Upper lobe of left lung (tissue), 6 donors: ENCODE data around the gene FNDC3A. TPM values are rescaled to one million over a fixed set of nuclear protein-coding genes. Genes with fewer than 3 reads are reported as not detected.
A peak's percentile ranks its signal among the peaks of the same experiment; 100 is the strongest.

Experiments used
- ATAC-seq, 2 donors: fragments of 200-7000 bp; cut with Tn5 transposase; one replicate each; pipeline ENCODE4 v1.9.1; 2022; ENCODE audit warnings: mild to moderate bottlenecking in 2 of 2, moderate library complexity in 2 of 2; ENCODE audit not compliant: low FRiP score in 2 of 2
- DNase-seq, 2 donors: peaks; one replicate each; pipeline ENCODE4 v3.0.0-alpha.2; 2019 to 2020
- H3K27ac ChIP-seq, 4 donors: fragments of 200-600 bp; sonication (generic); one replicate each; pipeline ENCODE4 v1.5.1; 2016 to 2019
- H3K27me3 ChIP-seq, 4 donors: fragments of 200-600 bp; sonication (generic); one replicate each; pipeline ENCODE4 v1.5.1; 2017 to 2019
- H3K36me3 ChIP-seq, 4 donors: fragments of 200-600 bp; sonication (generic); one replicate each; pipeline ENCODE4 v1.5.1; 2016 to 2019
- H3K4me1 ChIP-seq, 4 donors: fragments of 200-600 bp; sonication (generic); one replicate each; pipeline ENCODE4 v1.5.1; 2018 to 2019
- H3K4me3 ChIP-seq, 4 donors: fragments of 200-600 bp; sonication (generic); one replicate each; pipeline ENCODE4 v1.5.1; 2017 to 2019; ENCODE audit warnings: mild to moderate bottlenecking in 2 of 4, moderate library complexity in 1 of 4
- H3K9me3 ChIP-seq, 4 donors: fragments of 200-600 bp; sonication (generic); one replicate each; pipeline ENCODE4 v1.5.1; 2018 to 2019
- EP300 ChIP-seq, 4 donors: sonication (generic); formaldehyde crosslinking; IDR thresholded peaks; one replicate each; pipeline ENCODE4 v1.5.1; 2017; ENCODE audit warnings: antibody characterized with exemption in 4 of 4, control low read depth in 2 of 4
- POLR2A ChIP-seq, 4 donors: fragments of 450-650 bp; IDR thresholded peaks; one replicate each; pipeline ENCODE4 v1.5.1; 2016 to 2017; ENCODE audit warnings: antibody characterized with exemption in 4 of 4, mild to moderate bottlenecking in 2 of 4
- POLR2AphosphoS5 ChIP-seq, 2 donors: sonication (generic); formaldehyde crosslinking; IDR thresholded peaks; one replicate each; pipeline ENCODE4 v1.5.1; 2017; ENCODE audit warnings: antibody characterized with exemption in 2 of 2
- WGBS, 2 donors: methylation state at CpG; one replicate each; pipeline ENCODE4 v1.1.5; 2017 to 2018; 5-methylcytosine and 5-hydroxymethylcytosine counted together
- total RNA-seq, 6 donors: library from RNA; depleted of rRNA in 4 of 6; stranded (reverse); fragments of >200 nt in 4 of 6; gene quantifications; one replicate each; pipeline versions ENCODE4 v1.1.0 to v1.2.1, GENCODE V29; 2016 to 2021
- TF ChIP-seq, protein P1 (sequence below), 6 experiments: fragments of 450-650 bp in 4 of 6; fragments of 200-600 bp in 2 of 6; sonication (generic) in 2 of 6; IDR thresholded peaks; one replicate each; pipeline ENCODE4 v1.5.1; 2016 to 2019; ENCODE audit warnings: antibody characterized with exemption in 6 of 6
- donor health status: DM: no; HTN: no; CAD: no; lungs with moderate emphysema.
- donor health status: DM: no; HTN: yes; CAD: no; lungs with severe emphysema.

Gene FNDC3A
- total RNA-seq, 6 donors from 2014 or later: 22.9 to 62.3 (median 44.6) TPM

DNA sequence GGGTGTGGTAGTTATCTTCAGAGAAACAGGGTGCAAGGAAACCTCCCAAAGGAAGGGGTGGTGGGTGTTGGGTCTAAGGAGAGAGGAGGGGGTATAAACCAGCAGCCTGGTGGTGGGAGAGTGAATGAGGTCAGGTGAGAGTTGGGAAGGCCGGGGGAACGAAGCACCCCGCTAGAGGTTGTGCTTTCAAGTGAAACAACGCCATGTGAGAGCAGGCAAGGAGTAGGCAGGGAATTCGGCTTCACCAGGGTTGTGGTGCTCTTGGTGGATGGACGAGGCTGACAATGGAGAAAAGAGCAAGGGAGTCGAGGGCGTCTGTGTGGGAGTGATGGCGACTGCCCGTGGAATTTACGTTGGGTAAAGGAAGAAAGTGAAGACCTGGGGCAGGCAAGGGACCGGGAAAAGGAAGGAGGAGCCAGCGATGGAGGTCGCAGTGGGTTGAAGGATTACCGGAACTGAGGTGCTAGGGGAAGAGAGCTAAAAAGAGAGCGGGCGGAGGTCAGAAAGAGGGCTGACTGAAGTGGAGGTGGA, 242.3 kb downstream of the FNDC3A start:
- TF ChIP-seq POLR2AphosphoS5 (IDR thresholded peaks at IDR 0.05): no peak
- no peaks in the 10 kb centered on the region for H3K9me3 ChIP-seq
- H3K4me3 ChIP-seq: peak overlapping the region in 1 of 4 donors; percentile 14
- no peak overlapping the region for H3K27ac ChIP-seq
- no peaks in the 10 kb centered on the region for H3K36me3 ChIP-seq
- no peak for DNase-seq
- ATAC-seq: no peak
- 47 to 58% methylated on average over 17 of the region's 17 CpGs for WGBS, 2 donors
- H3K27me3 ChIP-seq: peaks cover 0 to 23% (median 12%) of the 10 kb centered on the region in 4 donors
- peaks cover 23 to 44% (median 28%) of the 10 kb centered on the region in 4 donors for H3K4me1 ChIP-seq

DNA sequence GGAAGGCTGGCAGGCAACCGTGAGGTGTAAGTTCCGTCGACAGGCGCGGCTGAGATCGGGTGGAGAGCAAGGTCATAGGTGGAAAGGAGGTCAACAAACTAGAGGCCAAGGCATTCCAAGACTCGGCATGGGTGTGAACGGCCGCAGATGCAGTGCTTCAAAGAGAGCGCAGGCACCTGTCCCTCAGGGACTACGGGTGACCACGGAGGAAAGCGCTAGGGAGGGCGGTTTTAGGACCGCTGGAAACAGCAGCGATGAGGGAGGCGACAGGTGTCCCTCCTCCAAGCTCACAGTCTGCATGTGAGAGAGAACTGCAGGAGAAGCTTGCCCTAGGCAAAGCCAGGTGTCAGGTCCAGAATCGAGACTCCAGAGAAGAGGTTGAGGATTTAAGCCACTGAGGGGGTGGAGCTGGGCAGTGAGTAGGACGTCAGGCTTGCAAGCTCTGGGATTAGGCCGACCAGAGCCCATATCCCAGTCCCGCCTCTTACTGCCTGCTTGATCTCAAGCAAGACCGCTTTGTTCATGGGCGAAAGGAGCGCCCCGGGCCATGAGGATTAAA, 242.9 kb downstream of the FNDC3A start:
- no peak for TF ChIP-seq POLR2A (IDR thresholded peaks at IDR 0.05)
- no peak for TF ChIP-seq EP300 (IDR thresholded peaks at IDR 0.05)
- TF ChIP-seq, protein P1, sequence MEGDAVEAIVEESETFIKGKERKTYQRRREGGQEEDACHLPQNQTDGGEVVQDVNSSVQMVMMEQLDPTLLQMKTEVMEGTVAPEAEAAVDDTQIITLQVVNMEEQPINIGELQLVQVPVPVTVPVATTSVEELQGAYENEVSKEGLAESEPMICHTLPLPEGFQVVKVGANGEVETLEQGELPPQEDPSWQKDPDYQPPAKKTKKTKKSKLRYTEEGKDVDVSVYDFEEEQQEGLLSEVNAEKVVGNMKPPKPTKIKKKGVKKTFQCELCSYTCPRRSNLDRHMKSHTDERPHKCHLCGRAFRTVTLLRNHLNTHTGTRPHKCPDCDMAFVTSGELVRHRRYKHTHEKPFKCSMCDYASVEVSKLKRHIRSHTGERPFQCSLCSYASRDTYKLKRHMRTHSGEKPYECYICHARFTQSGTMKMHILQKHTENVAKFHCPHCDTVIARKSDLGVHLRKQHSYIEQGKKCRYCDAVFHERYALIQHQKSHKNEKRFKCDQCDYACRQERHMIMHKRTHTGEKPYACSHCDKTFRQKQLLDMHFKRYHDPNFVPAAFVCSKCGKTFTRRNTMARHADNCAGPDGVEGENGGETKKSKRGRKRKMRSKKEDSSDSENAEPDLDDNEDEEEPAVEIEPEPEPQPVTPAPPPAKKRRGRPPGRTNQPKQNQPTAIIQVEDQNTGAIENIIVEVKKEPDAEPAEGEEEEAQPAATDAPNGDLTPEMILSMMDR (IDR thresholded peaks at IDR 0.05): no peak
- TF ChIP-seq POLR2AphosphoS5 (IDR thresholded peaks at IDR 0.05): no peak
- DNase-seq: no peak
- no peak for ATAC-seq
- peaks cover 23 to 44% (median 28%) of the 10 kb centered on the region in 4 donors for H3K4me1 ChIP-seq
- WGBS, 2 donors: 44 to 46% methylated on average over 25 of the region's 25 CpGs
- no peak overlapping the region for H3K27ac ChIP-seq
- peak overlapping the region in 1 of 4 donors; percentile 14 for H3K4me3 ChIP-seq
- no peaks in the 10 kb centered on the region for H3K9me3 ChIP-seq
- H3K36me3 ChIP-seq: no peaks in the 10 kb centered on the region
- H3K27me3 ChIP-seq: peaks cover 0 to 23% (median 12%) of the 10 kb centered on the region in 4 donors

DNA sequence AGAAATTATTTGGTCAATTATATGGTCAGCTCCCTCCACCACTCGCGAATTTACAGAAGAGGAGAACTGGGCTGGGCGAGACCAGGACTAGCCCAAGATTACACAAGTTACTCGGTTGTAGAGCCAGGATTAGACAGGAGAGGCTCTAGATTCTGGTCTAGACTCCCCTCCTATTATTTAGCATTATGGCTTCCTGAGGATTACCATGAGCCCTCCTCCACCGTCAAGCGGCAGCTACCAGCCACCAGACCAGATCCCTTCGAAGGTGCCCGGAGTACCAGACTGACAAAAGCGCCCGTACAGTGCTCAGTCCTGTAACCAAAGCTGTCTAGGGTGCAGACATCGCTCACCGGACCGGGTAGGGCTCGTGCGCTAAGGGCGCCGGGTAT, 243.9 kb downstream of the FNDC3A start:
- Histone ChIP-seq H3K9me3 (no peaks in the 10 kb centered on the region), H3K36me3 (no peaks in the 10 kb centered on the region), H3K27me3 (peaks cover 0 to 23% (median 12%) of the 10 kb centered on the region in 4 donors), H3K4me3 (peak overlapping the region in 3 of 4 donors; percentile 55 to 57 (median 56)), H3K4me1 (peaks cover 23 to 43% (median 27%) of the 10 kb centered on the region in 4 donors), H3K27ac (no peak overlapping the region)
- DNase-seq: no peak
- WGBS, 2 donors: 23 to 24% methylated on average over 9 to 10 of the region's 17 CpGs
- no peak for TF ChIP-seq POLR2AphosphoS5 (IDR thresholded peaks at IDR 0.05)
- TF ChIP-seq POLR2A (IDR thresholded peaks at IDR 0.05): no peak
- no peak for TF ChIP-seq EP300 (IDR thresholded peaks at IDR 0.05)
- TF ChIP-seq, protein P1 (IDR thresholded peaks at IDR 0.05): no peak
- no peak for ATAC-seq

DNA sequence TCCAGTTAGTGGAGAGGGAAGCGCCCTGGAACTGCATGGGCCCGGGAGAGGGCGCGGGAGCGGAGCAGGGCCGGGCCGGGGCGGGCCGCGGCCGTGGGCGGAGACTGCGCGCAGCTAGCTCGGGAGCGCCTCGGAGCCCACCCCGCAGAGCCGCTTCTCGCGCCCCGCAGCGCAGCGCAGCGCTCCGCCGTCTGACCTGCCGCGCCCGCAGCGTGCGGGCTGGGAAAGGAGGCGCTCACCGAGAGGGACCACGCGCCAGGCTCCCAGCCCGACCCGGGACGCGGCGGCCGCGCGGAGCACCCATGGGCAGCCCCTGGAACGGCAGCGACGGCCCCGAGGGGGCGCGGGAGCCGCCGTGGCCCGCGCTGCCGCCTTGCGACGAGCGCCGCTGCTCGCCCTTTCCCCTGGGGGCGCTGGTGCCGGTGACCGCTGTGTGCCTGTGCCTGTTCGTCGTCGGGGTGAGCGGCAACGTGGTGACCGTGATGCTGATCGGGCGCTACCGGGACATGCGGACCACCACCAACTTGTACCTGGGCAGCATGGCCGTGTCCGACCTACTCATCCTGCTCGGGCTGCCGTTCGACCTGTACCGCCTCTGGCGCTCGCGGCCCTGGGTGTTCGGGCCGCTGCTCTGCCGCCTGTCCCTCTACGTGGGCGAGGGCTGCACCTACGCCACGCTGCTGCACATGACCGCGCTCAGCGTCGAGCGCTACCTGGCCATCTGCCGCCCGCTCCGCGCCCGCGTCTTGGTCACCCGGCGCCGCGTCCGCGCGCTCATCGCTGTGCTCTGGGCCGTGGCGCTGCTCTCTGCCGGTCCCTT, 244.5 kb downstream of the FNDC3A start, which contains the start of gene MLNR:
Gene MLNR (plus strand): TSS at position 303 of the 820 bp plus-strand sequence. CDS start 0 bp downstream, at position 303.
- Histone ChIP-seq H3K27me3 (peaks cover 0 to 23% (median 12%) of the 10 kb centered on the region in 4 donors), H3K36me3 (no peaks in the 10 kb centered on the region), H3K9me3 (no peaks in the 10 kb centered on the region), H3K4me1 (peaks cover 21 to 40% (median 24%) of the 10 kb centered on the region in 4 donors), H3K27ac (no peak within 1 kb of the TSS), H3K4me3 (peak within 1 kb of the TSS in 3 of 4 donors; percentile 55 to 57 (median 56))
- no peak for TF ChIP-seq POLR2AphosphoS5 (IDR thresholded peaks at IDR 0.05)
- no peak for TF ChIP-seq POLR2A (IDR thresholded peaks at IDR 0.05)
- no peak for TF ChIP-seq EP300 (IDR thresholded peaks at IDR 0.05)
- TF ChIP-seq, protein P1 (IDR thresholded peaks at IDR 0.05): peak in 4 of 6 experiments; percentile 9 to 66 (median 36)
- 9% methylated on average over 24 of the region's 111 CpGs; no CpG with 5 or more reads in 1 of the 2 donors for WGBS, 2 donors
- DNase-seq (peak; percentile 38 to 88), ATAC-seq (peak; percentile 45 to 85)
